PC-9 (cell line): Measurements from ENCODE around the gene NUPR1.

Experiments used
- CTCF ChIP-seq: fragments of 200-600 bp; sonication (generic); conservative IDR thresholded peaks from 2 replicates; pipeline ENCODE4 v1.6.1; 2017; ENCODE audit warnings: mixed run types, antibody characterized with exemption, mild to moderate bottlenecking, moderate library complexity
- EZH2 ChIP-seq: fragments of 200-600 bp; sonication (generic); IDR thresholded peaks from 2 replicates; pipeline ENCODE4 v1.8.0; 2017; ENCODE audit warnings: antibody characterized with exemption, low read depth

GRCh38 chr16:28574925-28575324 lies 36.2 kb upstream of the NUPR1 start:
- TF ChIP-seq CTCF (no peak), EZH2 (no peak)
